Gastrocnemius medialis (tissue), 4 donors: ENCODE results near the gene FEZF2. TPM values are rescaled to one million over a fixed set of nuclear protein-coding genes. Genes with fewer than 3 reads are reported as not detected.

Source experiments
- ATAC-seq, 2 donors: fragments of 150-250 bp; one replicate each; pipeline ENCODE4 v1.9.1; 2016
- DNase-seq, 2 donors: peaks; one replicate each; pipeline ENCODE4 v3.0.0-alpha.2; 2019
- H3K27ac ChIP-seq, 4 donors: fragments of 200-600 bp; sonication (generic); 1 replicate in 1 of 4; 2 replicates in 3 of 4; pipeline ENCODE4 v1.5.1; 2016 to 2018; ENCODE audit warnings: mild to moderate bottlenecking in 2 of 4, moderate library complexity in 1 of 4
- H3K27me3 ChIP-seq, 3 donors: fragments of 200-600 bp; sonication (generic) in 2 of 3; 1 replicate in 1 of 3; 2 replicates in 2 of 3; pipeline versions ENCODE4 v1.5.1 to v1.6.0; 2016 to 2019; ENCODE audit warnings: mild to moderate bottlenecking in 1 of 3, moderate library complexity in 1 of 3
- H3K36me3 ChIP-seq, 2 donors: fragments of 200-600 bp; sonication (generic) in 1 of 2; one replicate each; pipeline ENCODE4 v1.5.1; 2017 to 2018
- H3K4me1 ChIP-seq, 2 donors: fragments of 200-600 bp; sonication (generic) in 1 of 2; one replicate each; pipeline ENCODE4 v1.5.1; 2016 to 2017; ENCODE audit warnings: mild to moderate bottlenecking in 2 of 2
- H3K4me3 ChIP-seq, 4 donors: fragments of 200-600 bp; sonication (generic) in 3 of 4; 1 replicate in 1 of 4; 2 replicates in 3 of 4; pipeline ENCODE4 v1.5.1; 2016 to 2019; ENCODE audit warnings: mild to moderate bottlenecking in 2 of 4
- H3K9me3 ChIP-seq, 3 donors: fragments of 200-600 bp; sonication (generic) in 2 of 3; 1 replicate in 1 of 3; 2 replicates in 2 of 3; pipeline ENCODE4 v1.5.1; 2016 to 2019
- POLR2A ChIP-seq, 2 donors: fragments of 450-650 bp; IDR thresholded peaks; one replicate each; pipeline ENCODE4 v1.6.1; 2017; ENCODE audit warnings: antibody characterized with exemption in 2 of 2, mild to moderate bottlenecking in 2 of 2, moderate library complexity in 2 of 2
- in situ Hi-C, 4 donors: fragments of 200-750 bp; cut with MboI; loops; one replicate each; pipeline versions ENCODE4 v1.15.0 to v1.8.0; 2017; ENCODE audit warnings: low sequenced_read_pairs in 4 of 4
- intact Hi-C: fragments of 100-400 bp; cut with DNase I; formaldehyde crosslinking; loops from one replicate; pipeline ENCODE4 v1.15.1; 2023; ENCODE audit warnings: low total_unique reads
- total RNA-seq, 4 donors: library from RNA; depleted of rRNA; stranded (reverse); fragments of >200 nt; gene quantifications; one replicate each; pipeline versions ENCODE4 v1.1.0 to v1.2.3, GENCODE V29; 2016
- TF ChIP-seq, protein P1 (sequence below), 5 experiments: fragments of 450-650 bp in 3 of 5; fragments of 200-600 bp in 2 of 5; sonication (generic) in 2 of 5; IDR thresholded peaks in 4 of 5; conservative IDR thresholded peaks in 1 of 5; 1 replicate in 4 of 5; 2 replicates in 1 of 5; pipeline ENCODE4 v1.5.1; 2016 to 2019; ENCODE audit warnings: antibody characterized with exemption in 5 of 5, mild to moderate bottlenecking in 3 of 5, moderate library complexity in 3 of 5

FEZF2 gene
- total RNA-seq, 4 donors from 2014 or later = not detected

DNA sequence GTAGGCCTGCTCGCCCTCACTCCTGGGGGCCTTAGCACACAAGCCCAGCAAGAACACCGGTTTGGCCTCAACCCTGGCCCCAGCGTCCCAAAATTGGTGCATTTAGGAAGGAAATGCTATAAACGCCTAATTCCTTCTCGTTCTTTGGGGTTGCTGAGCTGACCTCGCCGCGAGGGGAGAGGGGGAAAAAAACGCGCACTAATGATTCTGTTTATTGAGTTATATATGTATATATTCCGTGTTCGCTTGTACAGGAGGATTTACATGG is 3.9 kb downstream of the FEZF2 start:
- H3K27me3 ChIP-seq = peaks cover 89 to 95% (median 92%) of the 10 kb centered on the region in 3 donors
- intact Hi-C loops = no loop called here

GRCh38 chr3:62368705-62369475 is 4.5 kb downstream of the FEZF2 start:
- ATAC-seq = no peak
- peaks cover 84 to 93% (median 87%) of the 10 kb centered on the region in 3 donors for H3K27me3 ChIP-seq
- no peaks in the 10 kb centered on the region for H3K9me3 ChIP-seq
- intact Hi-C loops = no loop called here
- no peaks in the 10 kb centered on the region for H3K36me3 ChIP-seq
- in situ Hi-C loops = no loop called here
- H3K4me3 ChIP-seq = peak overlapping the region; percentile 31 to 56 (median 38)
- no peak overlapping the region for H3K27ac ChIP-seq
- DNase-seq = no peak
- TF ChIP-seq, protein P1, sequence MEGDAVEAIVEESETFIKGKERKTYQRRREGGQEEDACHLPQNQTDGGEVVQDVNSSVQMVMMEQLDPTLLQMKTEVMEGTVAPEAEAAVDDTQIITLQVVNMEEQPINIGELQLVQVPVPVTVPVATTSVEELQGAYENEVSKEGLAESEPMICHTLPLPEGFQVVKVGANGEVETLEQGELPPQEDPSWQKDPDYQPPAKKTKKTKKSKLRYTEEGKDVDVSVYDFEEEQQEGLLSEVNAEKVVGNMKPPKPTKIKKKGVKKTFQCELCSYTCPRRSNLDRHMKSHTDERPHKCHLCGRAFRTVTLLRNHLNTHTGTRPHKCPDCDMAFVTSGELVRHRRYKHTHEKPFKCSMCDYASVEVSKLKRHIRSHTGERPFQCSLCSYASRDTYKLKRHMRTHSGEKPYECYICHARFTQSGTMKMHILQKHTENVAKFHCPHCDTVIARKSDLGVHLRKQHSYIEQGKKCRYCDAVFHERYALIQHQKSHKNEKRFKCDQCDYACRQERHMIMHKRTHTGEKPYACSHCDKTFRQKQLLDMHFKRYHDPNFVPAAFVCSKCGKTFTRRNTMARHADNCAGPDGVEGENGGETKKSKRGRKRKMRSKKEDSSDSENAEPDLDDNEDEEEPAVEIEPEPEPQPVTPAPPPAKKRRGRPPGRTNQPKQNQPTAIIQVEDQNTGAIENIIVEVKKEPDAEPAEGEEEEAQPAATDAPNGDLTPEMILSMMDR (IDR thresholded peaks at IDR 0.05 in 4 of 5, conservative IDR thresholded peaks at IDR 0.05 in 1 of 5) = no peak
- no peak for TF ChIP-seq POLR2A (IDR thresholded peaks at IDR 0.05)
- peaks cover 22 to 28% of the 10 kb centered on the region in 2 donors for H3K4me1 ChIP-seq

More for the DNA sequence above, 3.9 kb downstream of the FEZF2 start:
- TF ChIP-seq, protein P1 (IDR thresholded peaks at IDR 0.05 in 4 of 5, conservative IDR thresholded peaks at IDR 0.05 in 1 of 5) = no peak
- TF ChIP-seq POLR2A (IDR thresholded peaks at IDR 0.05) = no peak
- DNase-seq (no peak), ATAC-seq (no peak)
- H3K9me3 ChIP-seq = no peaks in the 10 kb centered on the region
- in situ Hi-C loops = no loop called here
- no peaks in the 10 kb centered on the region for H3K36me3 ChIP-seq
- H3K27ac ChIP-seq = no peak overlapping the region
- peaks cover 23 to 33% of the 10 kb centered on the region in 2 donors for H3K4me1 ChIP-seq
- peak overlapping the region; percentile 31 to 56 (median 38) for H3K4me3 ChIP-seq

- peaks cover 79 to 89% (median 81%) of the 10 kb centered on the region in 3 donors for H3K27me3 ChIP-seq
Measured at GRCh38 chr3:62368290-62368704, 5.1 kb downstream of the FEZF2 start.

GRCh38 chr3:62367763-62368195 is 5.6 kb downstream of the FEZF2 start:
- H3K9me3 ChIP-seq = no peaks in the 10 kb centered on the region
- in situ Hi-C loops = no loop called here
- no peak overlapping the region for H3K27ac ChIP-seq
- TF ChIP-seq, protein P1 (IDR thresholded peaks at IDR 0.05 in 4 of 5, conservative IDR thresholded peaks at IDR 0.05 in 1 of 5) = no peak
- TF ChIP-seq POLR2A (IDR thresholded peaks at IDR 0.05) = no peak
- peaks cover 74 to 89% (median 76%) of the 10 kb centered on the region in 3 donors for H3K27me3 ChIP-seq
- intact Hi-C loops = no loop called here
- peaks cover 17% of the 10 kb centered on the region in 2 donors for H3K4me1 ChIP-seq
- DNase-seq = no peak
- no peaks in the 10 kb centered on the region for H3K36me3 ChIP-seq
- H3K4me3 ChIP-seq = no peak overlapping the region
- ATAC-seq = no peak

More at GRCh38 chr3:62368290-62368704, 5.1 kb downstream of the FEZF2 start:
- TF ChIP-seq, protein P1 (IDR thresholded peaks at IDR 0.05 in 4 of 5, conservative IDR thresholded peaks at IDR 0.05 in 1 of 5) = no peak
- TF ChIP-seq POLR2A (IDR thresholded peaks at IDR 0.05) = no peak
- in situ Hi-C loops = no loop called here
- H3K27ac ChIP-seq = no peak overlapping the region
- ATAC-seq (no peak), DNase-seq (no peak)
- no peaks in the 10 kb centered on the region for H3K36me3 ChIP-seq
- H3K9me3 ChIP-seq = no peaks in the 10 kb centered on the region
- H3K4me3 ChIP-seq = peak overlapping the region in 1 of 4 donors; percentile 56
- intact Hi-C loops = no loop called here
- peaks cover 19 to 22% of the 10 kb centered on the region in 2 donors for H3K4me1 ChIP-seq
